H1 (cell line): ENCODE measurements around the gene TRMT10A.

Experiments used
- CHD2 ChIP-seq: IDR thresholded peaks from 2 replicates; pipeline ENCODE4 v1.6.1; 2012; ENCODE audit warnings: low read length, improper control_type of control experiment
- CTCF ChIP-seq, 3 experiments: IDR thresholded peaks; 1 replicate in 2 of 3; 2 replicates in 1 of 3; pipeline versions ENCODE4 v1.5.1 to v1.6.1; 2011; ENCODE audit warnings: low read length in 3 of 3, mild to moderate bottlenecking in 3 of 3, inconsistent platforms in 2 of 3, low read depth in 1 of 3, moderate library complexity in 1 of 3; ENCODE audit not compliant: insufficient read depth in 1 of 3; ENCODE audit errors: control extremely low read depth in 1 of 3
- EZH2 ChIP-seq: fragments of 200-600 bp; sonication (generic); IDR thresholded peaks from 2 replicates; pipeline ENCODE4 v1.7.1; 2012; ENCODE audit warnings: low read depth, mild to moderate bottlenecking, moderate library complexity, low read length, inconsistent platforms; ENCODE audit not compliant: severe bottlenecking
- FOSL1 ChIP-seq: IDR thresholded peaks from 2 replicates; pipeline ENCODE4 v1.6.1; 2011; ENCODE audit warnings: mild to moderate bottlenecking, low read depth, low read length, moderate library complexity; ENCODE audit not compliant: insufficient read depth
- GABPA ChIP-seq: IDR thresholded peaks from 2 replicates; pipeline ENCODE4 v1.6.1; 2011; ENCODE audit warnings: mild to moderate bottlenecking, low read length, moderate library complexity, borderline replicate concordance; ENCODE audit not compliant: insufficient read depth
- JUND ChIP-seq: IDR thresholded peaks from 2 replicates; pipeline ENCODE4 v1.6.1; 2011; ENCODE audit warnings: mild to moderate bottlenecking, improper control_type of control experiment, low read length
- POLR2A ChIP-seq, 2 experiments: IDR thresholded peaks; 1 replicate in 1 of 2; 2 replicates in 1 of 2; pipeline ENCODE4 v1.6.1; 2011; ENCODE audit warnings: low read depth in 2 of 2, low read length in 2 of 2, mild to moderate bottlenecking in 2 of 2; ENCODE audit errors: control extremely low read depth in 1 of 2
- RXRA ChIP-seq: IDR thresholded peaks from 2 replicates; pipeline ENCODE4 v1.6.1; 2011; ENCODE audit warnings: low read depth, mild to moderate bottlenecking, low read length, moderate library complexity; ENCODE audit not compliant: insufficient read depth
- SIX5 ChIP-seq: IDR thresholded peaks from 2 replicates; pipeline ENCODE4 v1.6.1; 2011; ENCODE audit warnings: mild to moderate bottlenecking, low read depth, low read length

- no peak for TF ChIP-seq GABPA
- no peak for TF ChIP-seq RXRA
- TF ChIP-seq JUND: no peak
- TF ChIP-seq SIX5: no peak
- no peak for TF ChIP-seq POLR2A (IDR thresholded peaks at IDR 0.05; ENCODE audit: control extremely low read depth in 1 of 2, low read depth in 2 of 2, low read length in 2 of 2)
- TF ChIP-seq EZH2: no peak
- no peak for TF ChIP-seq FOSL1
- TF ChIP-seq CTCF (IDR thresholded peaks at IDR 0.05; ENCODE audit: control extremely low read depth in 1 of 3, insufficient read depth in 1 of 3, low read depth in 1 of 3, low read length in 3 of 3): no peak
- TF ChIP-seq CHD2: no peak
These were observed 26.2 kb downstream of the TRMT10A start for GRCh38 chr4:99537674-99538073.
